ENCODE data around the gene DIRAS3.
"Not testable (repeated sequence)": the region's sequence is repeated elsewhere in the genome, so short reads cannot be mapped to it uniquely, and the experiment has no call there.

Gene DIRAS3

DNA sequence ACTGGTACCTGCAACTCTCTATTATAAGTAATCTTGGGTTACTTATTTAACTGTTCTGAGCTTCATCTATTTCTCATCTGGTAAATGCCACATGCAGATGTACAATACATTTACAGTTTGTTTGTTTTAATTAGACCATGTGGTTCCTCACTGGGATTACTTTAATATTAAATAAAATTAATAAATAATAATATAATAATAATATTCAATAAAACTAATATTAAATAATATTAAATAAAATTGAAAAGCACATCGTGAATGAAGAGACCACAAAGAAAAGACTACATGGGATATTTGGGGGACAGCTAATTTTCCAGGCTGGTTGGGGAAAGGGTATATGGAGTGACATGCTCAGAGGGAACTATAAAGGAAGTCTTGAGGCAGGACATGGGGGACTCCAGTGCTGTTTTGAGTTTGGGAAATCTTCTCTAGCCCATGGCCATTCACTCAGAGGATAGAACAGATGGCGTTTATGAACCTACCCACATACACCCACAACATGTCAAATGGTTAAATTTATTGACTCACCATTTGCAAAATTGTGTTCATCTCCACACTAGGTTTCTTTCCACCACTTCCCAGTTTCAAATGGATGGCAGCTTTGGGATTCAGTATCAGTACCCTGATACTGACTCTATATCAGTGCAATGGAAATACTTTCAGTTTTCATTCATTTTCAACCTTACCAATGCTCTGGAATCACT, 25.6 kb downstream of the DIRAS3 start:
- DNase-seq (ENCODE audit: low read depth), result no peak

- DNase-seq (ENCODE audit: low read depth), result no peak
These were observed 34.0 kb downstream of the DIRAS3 start for GRCh38 chr1:68016381-68016780.

DNA sequence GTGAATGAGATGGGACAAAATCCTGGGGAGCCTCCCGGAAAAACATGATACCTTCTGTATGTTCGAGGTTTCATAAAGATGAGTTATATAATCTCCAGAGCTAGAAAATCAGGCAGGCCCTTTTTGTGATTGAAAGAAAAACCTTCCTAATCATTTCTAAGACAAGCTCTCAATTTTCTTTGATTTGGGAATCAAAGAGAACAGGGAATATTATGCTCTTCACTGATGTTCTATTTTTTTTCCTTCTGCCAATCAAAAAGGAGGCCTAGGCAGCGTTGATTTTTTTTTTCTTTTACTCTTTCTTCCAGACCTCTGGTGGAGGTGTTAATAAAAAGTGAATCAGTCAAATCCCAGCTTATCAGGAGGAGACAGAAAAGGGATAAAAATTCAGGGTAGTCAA, 34.5 kb downstream of the DIRAS3 start:
- DNase-seq (ENCODE audit: low read depth), result no peak

GRCh38 chr1:68015369-68015768, 35.1 kb downstream of the DIRAS3 start:
- no peak for DNase-seq (ENCODE audit: low read depth)

DNA sequence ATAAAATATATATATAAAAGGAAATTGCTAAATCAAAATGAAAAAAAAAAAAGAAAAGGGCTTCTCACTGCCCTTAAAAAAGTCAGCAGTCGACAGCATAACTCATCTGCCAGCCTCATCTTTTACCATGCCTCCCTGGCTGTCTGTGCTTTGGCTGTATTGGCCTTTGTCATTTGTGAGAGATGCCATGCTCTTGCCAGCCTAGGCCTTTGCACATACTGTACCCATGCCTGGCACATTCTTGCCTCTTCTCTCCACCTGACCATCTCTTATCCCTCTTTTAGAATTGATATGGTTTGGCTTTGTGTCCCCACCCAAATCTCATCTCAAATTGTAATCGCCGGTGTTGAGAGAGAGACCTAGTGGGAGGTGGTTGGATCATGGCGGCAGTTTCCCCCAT, 37.1 kb downstream of the DIRAS3 start:
- DNase-seq (ENCODE audit: low read depth), result no peak

DNA sequence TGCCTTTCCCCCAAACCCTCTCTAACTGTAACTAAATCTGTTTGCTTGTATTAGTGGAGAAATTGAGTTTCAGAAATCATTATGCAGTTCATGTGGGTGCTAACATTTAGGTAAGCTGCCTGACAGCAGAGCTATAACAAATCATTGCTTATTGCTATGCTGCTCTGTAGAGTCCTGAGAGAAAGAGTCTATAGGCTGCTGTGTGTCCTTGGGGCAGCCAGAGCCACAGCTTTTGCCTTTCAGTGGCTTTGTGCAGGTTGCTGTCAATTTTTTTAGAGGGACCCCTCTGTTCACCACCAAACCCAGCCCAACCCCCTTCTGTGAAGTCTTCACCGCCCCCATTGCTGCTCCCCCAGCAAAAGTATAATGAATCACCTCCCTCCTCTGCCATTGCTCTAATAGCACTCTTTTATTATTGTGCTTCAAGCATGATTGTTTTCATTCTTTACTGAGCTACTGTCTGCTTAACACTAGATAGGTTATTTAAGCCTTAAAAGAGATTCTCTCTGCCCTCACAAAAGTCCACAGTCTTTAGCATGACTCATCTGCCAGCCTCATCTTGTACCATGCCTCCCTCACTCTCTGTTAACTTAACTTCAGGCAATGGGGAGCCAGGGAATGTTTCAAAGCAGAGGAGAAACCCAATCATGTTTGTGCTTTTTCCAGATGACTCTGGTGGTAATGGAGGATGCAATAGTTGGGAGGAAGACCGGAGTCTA, 38.6 kb downstream of the DIRAS3 start:
- DNase-seq (ENCODE audit: low read depth), result no peak

GRCh38 chr1:68010543-68010942, 39.9 kb downstream of the DIRAS3 start:
- DNase-seq (ENCODE audit: low read depth), result no peak

DNA sequence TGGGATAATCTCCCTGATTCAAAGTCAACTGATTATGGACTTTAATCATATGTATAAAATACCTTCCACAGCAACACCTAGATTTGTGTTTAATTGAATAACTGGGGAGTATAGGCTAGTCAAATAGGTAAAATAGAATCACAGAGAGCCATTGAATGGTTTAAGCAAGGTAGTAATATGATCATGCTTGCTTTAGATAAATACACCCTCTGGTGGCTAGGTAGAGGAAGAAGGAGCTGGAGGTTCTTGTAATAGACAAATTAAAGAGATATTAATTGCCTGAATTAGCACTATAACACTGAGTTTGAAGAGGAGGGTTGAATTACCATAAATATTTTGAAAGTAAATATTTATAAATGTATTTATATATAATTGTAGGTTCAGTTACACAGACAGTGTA, 40.3 kb downstream of the DIRAS3 start:
- DNase-seq (ENCODE audit: low read depth), result no peak

GRCh38 chr1:68003626-68004025, 46.8 kb downstream of the DIRAS3 start:
- not testable (repeated sequence) for DNase-seq (ENCODE audit: low read depth)

DNA sequence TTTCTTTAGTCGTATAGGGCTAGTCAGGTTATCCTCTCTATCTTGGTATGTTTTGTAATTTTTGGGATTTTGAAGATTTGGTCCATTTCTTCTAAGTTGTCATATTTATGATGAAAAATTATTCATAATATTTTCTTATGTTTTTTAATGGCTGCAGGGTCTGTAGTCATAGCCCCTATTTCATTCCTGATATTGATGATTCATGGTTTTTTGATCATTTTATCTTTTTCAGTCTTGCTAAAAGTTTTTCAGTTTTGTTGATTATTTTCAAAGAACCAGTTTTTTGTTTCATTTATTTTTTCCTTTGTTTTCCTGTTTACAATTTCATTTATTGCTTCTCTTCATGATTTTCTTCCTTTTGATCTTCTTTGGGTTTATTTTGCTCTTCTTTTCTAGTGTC, 50.2 kb downstream of the DIRAS3 start:
- DNase-seq (ENCODE audit: low read depth), result no peak

GRCh38 chr1:67997746-67998145, 52.7 kb downstream of the DIRAS3 start:
- DNase-seq (ENCODE audit: low read depth), result no peak
